Measurements from ENCODE around the gene SRCAP. TPM values are rescaled to one million over a fixed set of nuclear protein-coding genes. Genes with fewer than 3 reads are reported as not detected.
A peak's percentile ranks its signal among the peaks of the same experiment; 100 is the strongest.

Gene SRCAP
- 10 to 100 TPM; 43.4 to 48.1 (median 45.9) TPM for total RNA-seq (2021; fragmentation: NEBNext Ultra II Directional; extraction: Animal tissue kit (Norgen Biotek cat#: 25700))
- long read RNA-seq: 0 reads

DNA sequence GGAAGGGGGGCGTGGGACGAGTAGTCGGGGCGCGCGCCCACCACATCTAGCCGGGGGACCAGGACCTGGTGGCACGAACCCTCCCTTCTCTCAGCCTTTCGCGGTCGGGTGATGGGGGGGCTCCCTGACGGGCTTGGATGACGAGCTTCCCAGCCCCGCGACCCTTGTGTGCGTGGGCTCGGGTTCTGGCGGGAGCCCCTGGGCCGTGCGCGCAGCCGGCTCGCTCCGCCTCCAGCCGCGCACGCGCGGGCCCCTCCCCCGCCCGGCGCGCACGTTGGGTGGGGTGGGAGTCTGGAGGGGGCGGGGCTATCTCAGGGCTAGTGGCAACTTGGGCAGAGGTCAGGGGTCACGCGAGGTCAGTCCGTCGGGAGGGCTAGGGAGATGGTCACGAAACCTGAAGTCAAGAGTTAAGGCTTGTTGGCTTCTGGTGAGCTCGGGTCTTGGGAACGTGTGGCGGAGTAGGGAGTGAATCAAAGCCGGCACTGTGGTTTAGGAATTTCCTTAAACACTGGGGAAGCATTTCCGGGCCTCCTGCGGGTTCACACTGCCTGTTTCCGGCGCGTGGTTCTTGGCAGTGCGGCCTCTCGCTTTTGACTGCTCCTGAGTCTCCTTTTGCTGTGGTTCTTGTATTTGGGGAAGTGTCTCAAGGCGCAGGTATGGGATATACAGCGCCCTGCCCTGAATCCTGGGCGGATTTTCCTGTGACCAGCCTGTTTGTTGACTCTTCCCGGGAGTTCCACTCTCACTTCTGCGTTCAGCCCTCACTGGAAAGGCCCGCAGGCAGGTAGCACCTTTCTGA lies at the start of gene SRCAP:
Gene SRCAP, plus strand, starts transcription at position 356 of the 799 bp plus-strand sequence. CDS start 1,654 bp downstream, outside the sequence.
- H3K27me3 Mint-ChIP-seq (ENCODE audit: insufficient read depth): peaks cover 2% of the 10 kb centered on the region
- H3K9me3 Mint-ChIP-seq: no peaks in the 10 kb centered on the region
- H3K4me3 Mint-ChIP-seq: peak within 1 kb of the TSS; percentile 97
- DNase-seq: peak; percentile 48
- H3K36me3 Mint-ChIP-seq (ENCODE audit: low read depth): peaks cover 14% of the 10 kb centered on the region
- H3K4me1 Mint-ChIP-seq (ENCODE audit: low read depth): peaks cover 34% of the 10 kb centered on the region
- TF ChIP-seq, protein P1, sequence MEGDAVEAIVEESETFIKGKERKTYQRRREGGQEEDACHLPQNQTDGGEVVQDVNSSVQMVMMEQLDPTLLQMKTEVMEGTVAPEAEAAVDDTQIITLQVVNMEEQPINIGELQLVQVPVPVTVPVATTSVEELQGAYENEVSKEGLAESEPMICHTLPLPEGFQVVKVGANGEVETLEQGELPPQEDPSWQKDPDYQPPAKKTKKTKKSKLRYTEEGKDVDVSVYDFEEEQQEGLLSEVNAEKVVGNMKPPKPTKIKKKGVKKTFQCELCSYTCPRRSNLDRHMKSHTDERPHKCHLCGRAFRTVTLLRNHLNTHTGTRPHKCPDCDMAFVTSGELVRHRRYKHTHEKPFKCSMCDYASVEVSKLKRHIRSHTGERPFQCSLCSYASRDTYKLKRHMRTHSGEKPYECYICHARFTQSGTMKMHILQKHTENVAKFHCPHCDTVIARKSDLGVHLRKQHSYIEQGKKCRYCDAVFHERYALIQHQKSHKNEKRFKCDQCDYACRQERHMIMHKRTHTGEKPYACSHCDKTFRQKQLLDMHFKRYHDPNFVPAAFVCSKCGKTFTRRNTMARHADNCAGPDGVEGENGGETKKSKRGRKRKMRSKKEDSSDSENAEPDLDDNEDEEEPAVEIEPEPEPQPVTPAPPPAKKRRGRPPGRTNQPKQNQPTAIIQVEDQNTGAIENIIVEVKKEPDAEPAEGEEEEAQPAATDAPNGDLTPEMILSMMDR (IDR thresholded peaks at IDR 0.05): no peak
- peak within 1 kb of the TSS; percentile 100 for H3K27ac Mint-ChIP-seq

DNA sequence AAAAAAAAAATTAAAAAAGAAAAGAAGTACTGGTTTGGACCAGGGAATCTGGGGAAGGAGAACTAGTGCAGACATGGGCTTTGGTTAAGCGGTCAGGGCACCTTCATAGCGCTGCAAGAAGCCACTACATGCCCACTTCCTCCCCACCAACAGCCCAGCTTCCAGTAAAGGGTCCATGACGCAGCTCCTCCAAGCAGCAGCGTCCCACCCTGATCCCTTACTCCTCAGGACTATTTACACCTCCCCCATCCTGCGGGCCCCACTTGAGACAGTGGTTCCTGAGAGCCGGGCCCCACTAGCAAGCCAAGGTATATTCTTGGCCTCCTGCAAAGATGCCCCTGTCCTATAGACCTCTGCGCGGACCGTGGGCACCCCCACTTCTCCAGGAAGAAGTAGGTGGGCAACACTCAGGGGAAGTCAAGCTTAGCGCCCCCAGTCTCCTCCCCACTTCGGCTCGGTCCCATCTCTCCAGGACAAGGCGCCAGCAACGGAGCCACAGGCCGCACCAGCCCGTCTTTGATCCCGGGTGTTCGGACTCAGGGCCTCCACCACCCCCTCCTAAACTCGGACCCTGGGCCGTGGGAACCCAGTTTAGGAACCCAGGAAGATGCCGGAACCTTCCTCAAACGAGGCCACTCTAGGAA lies 49.1 kb upstream of the SRCAP start:
- Mint-ChIP-seq H3K4me3 (peak overlapping the region; percentile 99), H3K36me3 (ENCODE audit: low read depth) (peaks cover 5% of the 10 kb centered on the region; the same call in 1 of the 2 replicates), H3K27ac (peak overlapping the region; percentile 94), H3K27me3 (ENCODE audit: insufficient read depth) (peaks cover 3% of the 10 kb centered on the region), H3K9me3 (no peaks in the 10 kb centered on the region), H3K4me1 (ENCODE audit: low read depth) (peaks cover 19% of the 10 kb centered on the region)
- DNase-seq: no peak
- TF ChIP-seq, protein P1 (IDR thresholded peaks at IDR 0.05): no peak

DNA sequence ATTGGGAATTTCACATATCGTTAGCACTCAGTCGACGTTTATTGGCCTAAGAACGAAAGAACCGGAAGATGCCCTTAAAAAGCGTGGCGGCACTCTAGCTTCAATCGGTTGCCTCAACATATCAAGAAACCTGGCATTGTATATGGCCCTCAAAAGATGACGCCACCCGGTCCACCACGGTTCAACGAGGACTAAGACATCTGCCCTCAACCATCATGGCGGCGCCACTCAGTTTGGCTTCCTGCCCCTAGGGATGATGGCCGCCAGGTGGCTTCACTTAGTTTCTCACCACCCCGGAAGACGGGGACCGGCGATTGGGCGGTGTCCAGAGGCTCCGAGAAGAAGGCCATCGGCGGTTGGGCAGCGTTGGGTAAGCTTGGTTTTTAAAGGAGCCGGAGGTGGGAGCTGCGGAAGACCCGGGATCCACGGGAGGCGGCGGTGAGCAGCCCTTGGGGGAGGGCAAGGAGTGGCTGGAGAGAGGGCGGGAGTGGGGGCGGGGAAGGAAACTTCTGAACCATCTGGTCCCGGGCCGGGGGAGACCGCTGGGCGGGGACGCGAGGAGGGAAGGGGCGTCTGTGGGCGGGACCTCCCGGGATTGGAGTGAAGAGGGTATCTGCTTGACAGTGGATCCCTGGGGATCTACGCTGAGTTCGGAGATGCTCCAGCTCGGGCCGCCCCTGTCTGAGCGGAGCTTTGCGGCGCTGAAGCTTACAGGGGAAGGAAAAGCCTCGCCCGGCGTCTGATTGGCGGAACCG lies 48.4 kb upstream of the SRCAP start, which contains the start of gene PRR14:
Gene PRR14, plus strand, starts transcription at position 592 of the 755 bp plus-strand sequence. CDS start 686 bp downstream, outside the sequence.
- H3K27ac Mint-ChIP-seq: peak within 1 kb of the TSS; percentile 94
- peaks cover 5% of the 10 kb centered on the region; the same call in 1 of the 2 replicates for H3K36me3 Mint-ChIP-seq (ENCODE audit: low read depth)
- peak within 1 kb of the TSS; percentile 99 for H3K4me3 Mint-ChIP-seq
- H3K27me3 Mint-ChIP-seq (ENCODE audit: insufficient read depth): peaks cover 3% of the 10 kb centered on the region
- H3K4me1 Mint-ChIP-seq (ENCODE audit: low read depth): peaks cover 19% of the 10 kb centered on the region
- no peaks in the 10 kb centered on the region for H3K9me3 Mint-ChIP-seq
- TF ChIP-seq, protein P1 (IDR thresholded peaks at IDR 0.05): peak; percentile 76
- peak; percentile 99 for DNase-seq

DNA sequence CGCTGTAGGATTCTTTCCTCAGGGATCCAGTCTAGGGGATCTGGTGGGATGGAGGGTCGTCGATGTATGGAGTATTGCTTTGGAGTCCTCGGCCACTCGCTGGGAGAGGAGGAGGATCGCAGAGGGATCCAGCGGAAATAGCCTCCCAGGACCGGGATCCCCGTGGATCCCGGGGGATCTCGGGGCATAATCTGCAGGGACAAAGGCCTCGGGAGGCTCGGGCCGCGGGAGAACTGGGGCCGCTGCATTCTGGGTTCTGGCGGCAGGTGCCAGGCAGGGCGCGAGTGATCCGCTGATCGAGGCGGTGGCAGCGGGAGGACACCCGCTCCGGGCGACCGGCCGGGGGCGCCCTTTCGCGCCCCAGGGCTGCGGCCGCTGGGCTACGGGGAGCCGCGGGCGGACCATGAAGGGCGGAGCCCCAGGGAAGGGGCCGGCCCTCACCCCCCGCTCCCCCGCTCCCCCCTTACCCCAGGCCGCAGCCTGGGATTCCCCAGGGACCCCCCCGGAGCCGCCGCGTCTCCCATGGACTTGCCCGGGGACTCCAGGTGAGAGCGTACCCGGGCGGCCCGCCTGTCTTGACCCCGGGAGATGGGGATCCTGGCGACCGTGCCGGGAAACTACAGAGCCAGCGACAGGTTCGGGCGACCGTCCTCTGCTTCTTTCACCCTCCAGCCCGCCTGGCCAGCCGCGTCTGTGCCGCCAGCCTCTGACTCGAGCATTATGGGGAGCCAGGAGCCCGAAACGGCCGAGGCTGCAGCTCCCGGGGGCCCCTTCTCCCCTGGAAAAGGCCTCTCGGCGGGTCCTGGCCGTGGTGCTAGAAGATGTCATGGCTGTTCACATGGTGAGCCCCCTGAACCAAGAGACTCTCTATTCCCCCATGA lies 47.6 kb upstream of the SRCAP start:
- DNase-seq: peak; percentile 54

More for the DNA sequence above, 47.6 kb upstream of the SRCAP start:
- TF ChIP-seq, protein P1 (IDR thresholded peaks at IDR 0.05): peak; percentile 88
- Mint-ChIP-seq H3K4me1 (ENCODE audit: low read depth) (peaks cover 24% of the 10 kb centered on the region), H3K9me3 (no peaks in the 10 kb centered on the region), H3K4me3 (peak overlapping the region; percentile 99), H3K27ac (peak overlapping the region; percentile 94), H3K27me3 (ENCODE audit: insufficient read depth) (peaks cover 3% of the 10 kb centered on the region), H3K36me3 (ENCODE audit: low read depth) (peaks cover 8% of the 10 kb centered on the region)
